Endometrial microvascular endothelial cells (primary cell): ENCODE measurements around the gene GTF2H2C_2.
"Not testable (repeated sequence)": the region's sequence is repeated elsewhere in the genome, so short reads cannot be mapped to it uniquely, and the experiment has no call there.

Experiments used
- in situ Hi-C: cut with HindIII; loops from 2 replicates; pipeline ENCODE4 v1.10.0; 2017; ENCODE audit warnings: low sequenced_read_pairs, low pct_unique_long_range_greater_than_20kb; ENCODE audit errors: inconsistent ontology term

GTF2H2C_2 gene

GRCh38 chr5:70415117-70415516 lies at the start of gene GTF2H2C_2:
GTF2H2C_2 (plus strand) TSS chr5:70415368.
- in situ Hi-C loops, result not testable (repeated sequence)

- in situ Hi-C loops, result not testable (repeated sequence)
Observed at GRCh38 chr5:70400984-70401686, 14.0 kb upstream of the GTF2H2C_2 start.

GRCh38 chr5:70421322-70421721 lies 6.2 kb downstream of the GTF2H2C_2 start:
- in situ Hi-C loops, result not testable (repeated sequence)

GRCh38 chr5:70423215-70423614 lies 8.0 kb downstream of the GTF2H2C_2 start:
- in situ Hi-C loops, result not testable (repeated sequence)

GRCh38 chr5:70438518-70438917 lies 23.4 kb downstream of the GTF2H2C_2 start:
- in situ Hi-C loops, result not testable (repeated sequence)

- in situ Hi-C loops, result not testable (repeated sequence)
Observed at GRCh38 chr5:70449565-70449964, 34.4 kb downstream of the GTF2H2C_2 start.

- in situ Hi-C loops, result not testable (repeated sequence)
Observed at GRCh38 chr5:70451249-70451984, 36.2 kb downstream of the GTF2H2C_2 start.

- in situ Hi-C loops, result not testable (repeated sequence)
Observed at GRCh38 chr5:70457093-70457492, 41.9 kb downstream of the GTF2H2C_2 start.

- in situ Hi-C loops, result not testable (repeated sequence)
Observed at GRCh38 chr5:70459188-70459587, 44.0 kb downstream of the GTF2H2C_2 start.

GRCh38 chr5:70461984-70462383 lies 46.8 kb downstream of the GTF2H2C_2 start:
- in situ Hi-C loops, result not testable (repeated sequence)

GRCh38 chr5:70464019-70464637 lies 49.0 kb downstream of the GTF2H2C_2 start:
- in situ Hi-C loops, result not testable (repeated sequence)

GRCh38 chr5:70469926-70470509 lies 54.9 kb downstream of the GTF2H2C_2 start:
- in situ Hi-C loops, result not testable (repeated sequence)
